D341Med (cell line): ENCODE results near the gene RCSD1.

Experiments
- DNase-seq: peaks from one replicate; pipeline ENCODE4 v3.0.0; 2012; ENCODE audit warnings: low spot score

Gene RCSD1

DNA sequence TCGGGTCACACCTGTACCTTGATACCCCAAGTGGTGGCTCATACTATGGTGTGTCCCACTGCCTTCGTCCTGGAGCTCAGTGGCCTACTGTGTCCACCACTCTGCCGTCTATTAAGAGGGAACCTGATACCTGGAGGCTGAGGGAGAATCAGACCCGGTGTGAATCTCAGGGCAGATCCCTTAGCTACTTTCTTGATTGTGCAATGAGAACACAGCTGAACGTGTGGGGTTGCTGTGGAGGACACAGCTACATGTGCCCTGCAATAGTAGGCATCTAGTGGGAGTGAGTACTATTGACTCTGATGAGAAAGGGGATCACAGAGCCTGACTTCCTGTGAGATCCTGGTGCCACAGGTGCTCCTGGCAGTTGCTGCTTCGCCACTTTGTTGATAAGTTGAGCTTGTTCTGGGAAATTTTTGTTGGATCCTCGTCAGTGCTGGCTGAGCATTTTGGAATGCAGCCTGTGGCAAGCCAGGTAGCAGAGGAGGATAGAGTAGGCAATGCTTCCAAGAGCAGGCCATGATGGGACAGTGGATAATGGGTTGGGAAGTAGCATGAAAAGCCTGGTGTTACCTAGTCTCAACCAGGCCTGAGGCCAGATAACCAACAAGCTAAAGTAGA, 63.5 kb downstream of the RCSD1 start:
- DNase-seq = no peak

DNA sequence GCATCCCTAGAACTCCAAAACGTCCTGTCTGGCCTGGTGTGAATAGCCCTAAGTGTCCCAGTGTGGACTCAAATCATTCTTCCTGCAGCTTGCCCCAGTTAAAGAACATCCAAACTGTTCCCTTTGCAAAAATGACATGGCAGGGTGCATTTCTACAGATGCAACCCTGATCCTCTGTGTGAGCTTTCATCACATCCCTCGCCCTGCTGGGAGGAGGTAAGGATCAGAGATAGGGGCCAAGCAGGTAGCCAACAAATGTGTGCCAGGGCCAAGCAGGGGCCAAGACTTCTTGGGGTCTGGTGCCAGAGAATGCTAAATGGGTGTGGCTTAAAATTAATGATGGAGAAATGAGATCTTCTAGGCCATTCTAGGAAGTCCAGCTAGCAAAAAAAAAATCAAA, 64.7 kb downstream of the RCSD1 start:
- DNase-seq = no peak

GRCh38 chr1:167695147-167695546, 65.1 kb downstream of the RCSD1 start:
- no peak for DNase-seq

DNA sequence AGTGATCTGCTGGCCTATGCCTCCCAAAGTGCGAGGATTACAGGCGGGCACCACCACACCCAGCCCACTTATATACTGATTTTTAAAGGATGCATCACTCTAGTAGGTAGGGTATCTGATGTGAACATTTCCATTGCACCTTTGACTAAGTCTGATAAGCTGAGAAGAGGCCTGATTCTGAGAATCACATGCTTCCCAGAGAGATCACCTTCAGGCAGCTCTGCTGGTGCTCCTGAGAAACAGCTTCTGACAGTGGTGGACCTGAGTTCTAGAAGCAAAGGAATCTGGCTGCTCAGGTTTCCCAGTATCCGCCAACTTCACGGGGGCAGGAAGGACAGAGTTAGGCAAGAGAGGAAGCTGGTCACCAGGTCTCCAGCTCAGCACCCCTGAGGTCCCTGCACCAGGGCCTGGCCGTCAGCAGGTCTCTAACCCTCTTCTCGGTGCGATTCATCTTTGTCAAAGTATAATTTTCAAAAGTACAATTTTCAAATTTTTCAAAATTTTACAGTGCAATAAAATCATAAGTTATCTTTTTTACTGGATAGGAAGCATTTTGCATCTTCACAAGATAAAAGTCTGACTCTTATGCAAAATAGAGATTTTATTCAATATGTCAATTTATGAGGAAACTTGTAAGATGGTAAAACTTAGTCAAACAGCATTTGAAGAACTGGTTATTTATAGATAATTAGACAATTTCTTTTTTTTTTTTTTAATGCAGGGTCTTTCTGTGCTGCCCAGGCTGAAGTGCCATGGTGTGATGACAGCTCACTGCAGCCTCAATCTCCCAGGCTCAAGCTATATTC, 65.9 kb downstream of the RCSD1 start:
- DNase-seq = no peak

DNA sequence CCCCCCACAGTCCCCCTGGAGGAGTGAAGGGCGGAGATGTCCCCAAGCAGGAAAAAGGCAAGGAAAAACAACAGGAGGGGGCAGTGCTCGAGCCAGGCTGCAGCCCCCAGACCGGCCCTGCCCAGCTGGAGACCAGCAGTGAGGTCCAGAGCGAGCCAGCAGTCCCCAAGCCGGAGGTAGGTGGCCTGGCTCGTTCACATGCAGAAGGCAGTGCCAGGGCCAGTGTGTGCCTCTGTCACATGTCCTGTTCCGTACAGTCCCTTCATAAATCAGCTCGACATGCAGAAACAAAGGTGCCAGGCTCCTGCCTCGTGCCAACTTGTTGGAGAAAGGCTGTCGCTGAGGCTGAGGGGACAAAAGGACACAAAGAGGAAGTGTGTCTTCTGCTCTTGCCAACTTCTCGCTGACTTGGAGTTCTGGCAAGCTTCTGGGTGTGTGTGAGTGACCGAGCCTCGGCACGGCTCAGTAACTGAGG, 67.7 kb downstream of the RCSD1 start:
- DNase-seq = no peak

DNA sequence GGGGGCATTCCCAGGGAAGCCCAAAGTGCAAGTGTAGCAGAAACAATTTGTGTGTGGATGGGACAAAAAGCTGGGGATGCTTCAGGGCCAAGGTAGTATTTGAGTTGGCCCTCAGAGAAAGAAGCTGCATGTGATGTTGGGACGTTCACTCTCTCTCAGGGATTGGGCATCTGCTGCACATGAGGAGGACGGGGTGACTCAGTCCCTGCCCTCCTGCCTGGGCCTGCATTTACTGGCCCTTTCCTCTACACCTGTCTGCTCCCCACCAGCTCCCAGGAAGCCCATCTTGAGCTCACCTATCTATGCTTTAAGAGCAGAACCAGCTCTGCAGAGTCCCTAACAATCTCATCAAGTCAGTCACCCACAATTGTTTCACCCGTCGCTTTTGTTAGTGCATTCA, 68.3 kb downstream of the RCSD1 start:
- no peak for DNase-seq

- no peak for DNase-seq
Measured at GRCh38 chr1:167701510-167701909, 71.5 kb downstream of the RCSD1 start.

DNA sequence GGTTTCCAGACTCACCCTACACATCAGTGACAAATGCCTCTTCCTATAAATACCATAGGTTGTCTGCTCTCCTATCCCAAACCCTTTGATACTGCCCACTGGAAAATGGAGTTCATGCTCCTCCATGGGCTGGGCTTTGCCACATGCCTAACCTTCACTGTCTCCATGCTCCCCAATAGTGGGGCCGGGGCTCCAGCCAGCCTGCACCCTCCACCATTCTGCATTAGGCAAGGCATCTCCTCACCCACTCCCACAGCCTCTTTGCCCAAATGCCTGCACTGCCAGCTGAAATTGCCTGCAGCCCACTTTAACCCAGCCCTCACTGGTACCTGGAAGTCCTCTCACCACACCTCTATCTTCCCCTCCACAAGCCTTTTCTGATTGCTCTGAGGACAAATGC, 73.5 kb downstream of the RCSD1 start:
- DNase-seq = no peak

- DNase-seq = no peak
Measured at GRCh38 chr1:167704715-167705114, 74.7 kb downstream of the RCSD1 start.

GRCh38 chr1:167705250-167705649, 75.2 kb downstream of the RCSD1 start:
- no peak for DNase-seq

DNA sequence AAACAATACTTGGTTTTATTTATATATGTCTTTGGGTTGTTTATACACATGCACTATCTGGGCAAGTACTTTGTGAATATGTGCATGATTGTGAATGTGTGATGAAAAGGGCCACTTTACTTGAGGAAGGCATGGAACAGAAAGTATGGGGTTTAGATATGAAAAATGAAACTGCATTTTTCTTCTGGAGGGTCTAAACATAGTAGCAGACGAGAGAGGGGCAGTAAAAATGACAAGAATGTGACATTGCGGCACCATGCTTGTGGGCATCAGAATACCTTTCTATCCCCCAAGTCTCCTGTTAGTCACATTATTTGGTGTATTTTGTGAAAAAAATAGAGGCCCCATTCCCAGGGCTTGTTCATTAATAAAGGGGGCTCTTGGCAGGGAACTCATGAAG, 76.3 kb downstream of the RCSD1 start:
- DNase-seq = no peak

DNA sequence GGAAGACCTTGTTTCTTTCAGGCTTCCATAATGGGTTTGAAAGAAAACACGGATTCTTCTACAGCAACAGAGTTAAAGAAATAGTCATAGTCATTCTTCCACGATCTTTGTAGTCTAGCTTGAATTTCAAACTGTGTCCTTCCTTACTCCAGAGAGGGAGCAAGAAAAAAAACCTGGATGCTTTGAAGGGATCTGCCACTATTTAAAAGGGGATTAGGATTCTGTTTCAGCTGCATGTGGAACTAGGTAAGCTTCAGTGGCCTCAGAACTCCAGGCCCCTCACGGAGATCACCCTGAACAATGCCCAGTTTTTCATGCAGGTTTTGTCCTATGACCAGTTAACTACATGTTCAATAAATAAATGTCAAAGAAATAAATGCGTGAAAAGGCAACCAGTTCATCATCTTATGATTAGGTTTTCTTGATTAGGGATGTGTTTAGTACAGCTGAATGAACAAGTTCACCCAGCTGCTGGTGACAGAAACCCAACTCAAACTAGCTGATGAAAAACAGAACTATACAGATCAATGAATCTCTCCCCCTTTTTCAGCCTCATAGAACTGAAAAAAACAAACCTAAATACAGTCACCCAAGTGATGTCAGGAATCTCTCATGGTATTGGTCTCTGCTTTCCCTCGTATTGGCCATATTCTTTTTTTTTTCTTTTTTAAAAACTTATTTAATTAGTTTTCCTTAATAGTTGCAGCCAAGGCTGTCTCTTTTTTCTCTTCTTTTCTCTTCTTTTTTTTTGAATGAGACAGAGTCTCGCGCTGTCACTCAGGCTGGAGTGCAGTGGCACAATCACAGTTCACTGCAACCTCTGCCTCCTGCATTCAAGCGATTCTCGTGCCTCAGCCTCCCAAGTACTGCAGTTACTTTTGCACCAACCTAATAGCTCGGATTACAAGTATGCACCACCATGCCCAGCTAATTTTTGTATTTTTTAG, 77.2 kb downstream of the RCSD1 start:
- DNase-seq = no peak

GRCh38 chr1:167707942-167708341, 77.9 kb downstream of the RCSD1 start:
- DNase-seq = no peak

- DNase-seq = no peak
Measured at GRCh38 chr1:167708940-167709389, 78.9 kb downstream of the RCSD1 start.

DNA sequence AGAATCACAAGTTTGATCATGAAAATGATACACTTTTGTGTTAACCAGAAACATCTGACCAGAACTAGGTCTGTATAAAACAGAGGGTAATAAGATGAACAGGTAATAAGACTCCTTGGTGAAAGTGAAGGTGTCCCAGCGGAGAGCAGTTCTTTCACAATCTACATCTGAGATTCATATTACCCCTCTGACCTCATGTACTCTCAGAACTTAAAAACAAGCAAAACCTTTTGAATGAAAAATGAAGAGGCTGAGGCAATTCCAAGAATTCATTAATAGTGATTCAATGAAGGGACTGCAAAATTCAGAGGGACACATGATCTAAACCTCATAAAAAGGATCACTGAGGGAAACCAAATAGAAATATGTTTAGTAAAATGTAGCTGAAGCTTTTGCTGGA, 80.8 kb downstream of the RCSD1 start:
- no peak for DNase-seq

DNA sequence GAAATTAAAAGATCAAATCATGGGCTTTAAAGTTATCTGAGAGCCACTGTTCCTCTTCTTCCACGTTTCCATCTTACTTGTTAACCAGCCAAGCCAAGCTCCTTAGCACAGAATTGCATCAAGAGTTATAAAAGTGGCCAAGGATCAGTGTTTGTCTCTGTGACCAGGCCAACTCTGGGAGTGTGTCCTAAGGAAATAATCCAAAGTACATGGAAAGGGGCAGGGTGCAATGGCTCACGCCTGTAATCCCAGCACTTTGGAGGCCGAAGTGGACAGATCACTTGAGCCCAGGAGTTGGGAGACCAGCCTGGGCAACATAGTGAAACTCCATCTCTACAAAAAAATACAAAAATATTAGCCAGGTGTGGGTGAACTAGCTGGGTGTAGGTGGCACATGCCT, 81.8 kb downstream of the RCSD1 start:
- no peak for DNase-seq

- DNase-seq = no peak
Measured at GRCh38 chr1:167713330-167714081, 83.5 kb downstream of the RCSD1 start.

DNA sequence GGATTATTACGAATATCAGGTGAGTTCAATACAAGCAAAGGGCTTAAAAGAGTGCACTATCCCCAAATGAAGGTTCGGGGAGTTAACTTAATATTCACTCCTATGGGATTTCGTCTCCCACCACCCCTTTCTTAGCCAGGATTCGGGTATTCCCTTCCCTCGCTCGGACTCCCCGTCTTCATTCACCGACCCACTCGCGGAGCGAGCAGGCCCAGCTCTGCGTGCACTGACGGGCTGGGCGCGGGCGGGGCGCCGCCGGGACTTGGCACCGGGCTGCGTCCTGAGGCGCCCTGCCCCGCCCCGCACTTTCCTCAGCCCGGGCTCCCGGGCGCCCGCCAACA, 84.0 kb downstream of the RCSD1 start:
- DNase-seq = peak; percentile 95

GRCh38 chr1:167714439-167715156, 84.6 kb downstream of the RCSD1 start:
- peak; percentile 69 for DNase-seq

- DNase-seq = peak; percentile 74
Measured at GRCh38 chr1:167715157-167715999, 85.3 kb downstream of the RCSD1 start.

GRCh38 chr1:167716000-167716271, 85.9 kb downstream of the RCSD1 start:
- DNase-seq = no peak
